Activated CD8-positive, alpha-beta T cell treated with anti-CD3 and anti-CD28 coated beads for 36 hours (primary cell): ENCODE results near the gene RHBDL2. TPM values are rescaled to one million over a fixed set of nuclear protein-coding genes. Genes with fewer than 3 reads are reported as not detected.

Experiments used
- ATAC-seq: fragments of 200-7000 bp; cut with Tn5 transposase; one replicate; pipeline ENCODE4 v1.10.0; 2021; ENCODE audit warnings: mild to moderate bottlenecking, moderate library complexity
- CTCF ChIA-PET: fragments of 350-600 bp; sonication (Branson Sonifier 250); formaldehyde crosslinking; loops from one replicate; lab custom pipeline; 2021; ENCODE audit warnings: antibody characterized with exemption; lab: Charles Lee
- POLR2A ChIA-PET: fragments of 350-600 bp; sonication (Branson Sonifier 250); formaldehyde crosslinking; loops from one replicate; lab custom pipeline; 2021; ENCODE audit warnings: antibody characterized with exemption; lab: Charles Lee
- DNase-seq: peaks from one replicate; pipeline ENCODE4 v3.0.0-alpha.2; 2020
- H3K27ac Mint-ChIP-seq: one replicate; pipeline ENCODE4 v1.8.0; 2021; ENCODE audit warnings: mild to moderate bottlenecking, mixed read lengths
- H3K27me3 Mint-ChIP-seq: one replicate; pipeline ENCODE4 v1.8.0; 2021; ENCODE audit warnings: mixed read lengths
- H3K36me3 Mint-ChIP-seq: one replicate; pipeline ENCODE4 v1.8.0; 2021; ENCODE audit warnings: low read depth, mixed read lengths
- H3K4me1 Mint-ChIP-seq: one replicate; pipeline ENCODE4 v1.8.0; 2021; ENCODE audit warnings: low read depth, mixed read lengths
- H3K4me3 Mint-ChIP-seq: one replicate; pipeline ENCODE4 v1.8.0; 2021; ENCODE audit warnings: mild to moderate bottlenecking, moderate library complexity, mixed read lengths
- H3K9me3 Mint-ChIP-seq: one replicate; pipeline ENCODE4 v1.8.0; 2021; ENCODE audit warnings: mixed read lengths
- CTCF ChIP-seq: fragments of 200-600 bp; IDR thresholded peaks from one replicate; pipeline ENCODE4 v1.8.0; 2022; ENCODE audit warnings: antibody characterized with exemption, mild to moderate bottlenecking
- intact Hi-C: fragments of 100-400 bp; cut with micrococcal nuclease; formaldehyde crosslinking; loops from one replicate; pipeline ENCODE4 v1.10.0; 2022
- total RNA-seq, 2 experiments: library from RNA; stranded (reverse); gene quantifications; one replicate each; pipeline ENCODE4 v1.2.3, GENCODE V29; 2021

The RHBDL2 gene
- total RNA-seq, 2 experiments from 2014 or later: not detected

DNA sequence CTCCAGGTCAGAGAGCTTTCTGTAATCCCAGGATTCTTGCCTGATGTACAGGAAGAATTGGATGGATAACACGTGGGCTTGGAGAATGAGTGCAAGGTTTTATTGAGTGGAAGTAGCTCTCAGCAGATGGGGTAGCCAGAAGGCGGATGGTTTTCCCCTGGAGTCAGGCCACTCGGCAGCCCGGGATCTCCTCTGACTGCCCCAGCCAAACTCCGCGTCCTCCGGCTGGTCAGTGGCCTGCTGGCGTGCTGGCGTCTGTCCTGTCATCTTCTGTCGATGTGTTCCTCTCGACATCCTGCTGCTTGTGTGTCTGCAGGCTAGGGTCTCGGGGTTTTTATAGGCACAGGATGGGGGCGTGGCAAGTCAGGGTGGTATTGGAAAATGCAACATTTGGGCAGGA lies 32.8 kb downstream of the RHBDL2 start:
- H3K4me1 Mint-ChIP-seq: no peaks in the 10 kb centered on the region
- POLR2A ChIA-PET: no interaction called here
- CTCF ChIA-PET: no interaction called here

GRCh38 chr1:38905985-38906384 lies 35.6 kb downstream of the RHBDL2 start:
- Mint-ChIP-seq H3K27ac (no peak overlapping the region), H3K9me3 (peaks cover 3% of the 10 kb centered on the region), H3K4me1 (no peaks in the 10 kb centered on the region), H3K36me3 (peaks cover 3% of the 10 kb centered on the region), H3K4me3 (no peak overlapping the region), H3K27me3 (no peaks in the 10 kb centered on the region)
- DNase-seq (no peak), ATAC-seq (no peak)
- intact Hi-C loops: no loop called here
- no peak for TF ChIP-seq CTCF
- ChIA-PET CTCF (no interaction called here), POLR2A (no interaction called here)

More for the DNA sequence above, 32.8 kb downstream of the RHBDL2 start:
- H3K4me3 Mint-ChIP-seq: no peak overlapping the region
- peaks cover 3% of the 10 kb centered on the region for H3K9me3 Mint-ChIP-seq
- DNase-seq (no peak), ATAC-seq (no peak)
- H3K36me3 Mint-ChIP-seq: peaks cover 3% of the 10 kb centered on the region
- intact Hi-C loops: no loop called here
- H3K27ac Mint-ChIP-seq: no peak overlapping the region
- TF ChIP-seq CTCF: no peak
- no peaks in the 10 kb centered on the region for H3K27me3 Mint-ChIP-seq

GRCh38 chr1:38899560-38899959 lies 42.1 kb downstream of the RHBDL2 start:
- DNase-seq (no peak), ATAC-seq (no peak)
- CTCF ChIA-PET: no interaction called here
- H3K27me3 Mint-ChIP-seq: no peaks in the 10 kb centered on the region
- POLR2A ChIA-PET: no interaction called here
- no peaks in the 10 kb centered on the region for H3K36me3 Mint-ChIP-seq
- H3K9me3 Mint-ChIP-seq: no peaks in the 10 kb centered on the region
- H3K4me3 Mint-ChIP-seq: no peak overlapping the region
- H3K27ac Mint-ChIP-seq: no peak overlapping the region
- intact Hi-C loops: no loop called here
- TF ChIP-seq CTCF: no peak
- no peaks in the 10 kb centered on the region for H3K4me1 Mint-ChIP-seq

DNA sequence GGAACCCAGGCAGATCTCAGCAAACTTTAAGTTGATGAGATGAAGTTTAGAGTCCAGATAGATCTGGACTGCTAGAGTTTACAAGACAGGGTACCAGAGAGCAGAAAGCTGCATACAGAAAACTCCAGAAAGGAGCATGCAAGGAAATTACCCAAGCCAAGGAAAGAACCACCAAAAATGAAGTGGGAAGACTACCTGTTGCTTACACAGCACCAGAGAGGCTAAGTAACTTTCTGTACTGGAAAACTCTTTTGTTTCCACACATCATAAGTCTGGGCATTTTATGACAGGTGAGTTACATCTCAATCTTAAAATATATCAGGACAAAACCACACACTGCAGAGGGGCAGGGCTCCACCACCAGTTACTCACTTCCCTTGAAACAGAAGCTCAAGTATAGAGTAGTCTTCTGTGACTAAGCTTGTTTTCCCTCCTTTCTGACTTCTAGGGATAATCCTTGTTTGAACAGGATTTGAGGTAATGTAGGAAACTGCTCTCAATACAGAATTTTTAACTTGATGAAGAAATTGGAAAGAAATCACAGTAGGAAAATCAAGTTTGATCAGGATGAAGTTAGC lies 42.9 kb downstream of the RHBDL2 start:
- TF ChIP-seq CTCF: no peak
- POLR2A ChIA-PET: no interaction called here
- H3K4me3 Mint-ChIP-seq: no peak overlapping the region
- no peaks in the 10 kb centered on the region for H3K27me3 Mint-ChIP-seq
- H3K4me1 Mint-ChIP-seq: no peaks in the 10 kb centered on the region
- H3K36me3 Mint-ChIP-seq: no peaks in the 10 kb centered on the region
- H3K27ac Mint-ChIP-seq: no peak overlapping the region
- no peaks in the 10 kb centered on the region for H3K9me3 Mint-ChIP-seq
- intact Hi-C loops: no loop called here
- no peak for DNase-seq
- CTCF ChIA-PET: no interaction called here
- no peak for ATAC-seq

DNA sequence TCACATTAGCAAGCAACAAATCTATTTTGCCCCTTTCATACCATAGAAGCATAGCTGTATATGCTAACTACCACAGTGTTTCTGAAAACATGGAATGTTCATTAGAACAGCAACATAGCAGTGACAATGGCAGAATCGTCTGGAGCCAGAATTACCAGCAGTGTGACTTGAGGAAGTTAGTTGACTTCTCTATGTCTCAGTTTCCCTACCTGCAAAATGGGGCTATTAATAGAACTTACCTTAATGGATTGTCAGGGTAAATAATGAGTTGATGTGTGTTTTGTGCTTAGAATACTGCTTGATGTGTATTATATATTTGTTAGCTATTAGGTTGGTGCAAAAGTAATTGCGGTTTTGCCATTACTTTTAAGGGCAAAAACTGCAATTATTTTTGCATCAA lies 45.5 kb downstream of the RHBDL2 start:
- Mint-ChIP-seq H3K4me1 (no peaks in the 10 kb centered on the region), H3K27ac (no peak overlapping the region), H3K27me3 (no peaks in the 10 kb centered on the region), H3K36me3 (no peaks in the 10 kb centered on the region), H3K9me3 (no peaks in the 10 kb centered on the region), H3K4me3 (no peak overlapping the region)
- ATAC-seq: no peak
- CTCF ChIA-PET: interaction anchor here (0.6 kb wide), 1 partner anchor 22 kb away, joined by 3 read pairs; no protein-coding TSS in a partner anchor
- no peak for TF ChIP-seq CTCF
- intact Hi-C loops: no loop called here
- DNase-seq: no peak
- POLR2A ChIA-PET: no interaction called here
